ENCODE data around the gene GPX3.

GRCh38 chr5:151003503-151003860 lies 16.9 kb upstream of the GPX3 start:
- TF ChIP-seq CTCF (IDR thresholded peaks at IDR 0.05 in 2 of 3, conservative IDR thresholded peaks at IDR 0.05 in 1 of 3; ENCODE audit: control insufficient read depth in 2 of 3, extremely low read depth in 1 of 3, insufficient read depth in 1 of 3, low read depth in 3 of 3, low read length in 3 of 3) (no peak), NKRF (conservative IDR thresholded peaks at IDR 0.05) (no peak), USF1 (IDR thresholded peaks at IDR 0.05; ENCODE audit: borderline replicate concordance, extremely low read length, insufficient read depth, low read depth, low read length) (no peak), POLR2A (IDR thresholded peaks at IDR 0.05; ENCODE audit: low read depth, low read length) (no peak), EZH2 (IDR thresholded peaks at IDR 0.05; ENCODE audit: borderline replicate concordance, control insufficient read depth, low read depth, low read length) (no peak), RFX5 (IDR thresholded peaks at IDR 0.05; ENCODE audit: low read depth, low read length) (no peak), HDAC2 (IDR thresholded peaks at IDR 0.05) (no peak), RAD21 (IDR thresholded peaks at IDR 0.05; ENCODE audit: insufficient read depth, low read depth, low read length) (no peak), MEF2A (IDR thresholded peaks at IDR 0.05; ENCODE audit: insufficient read depth, low read depth, low read length) (no peak), USF2 (IDR thresholded peaks at IDR 0.05; ENCODE audit: borderline replicate concordance, low read depth, low read length) (no peak), CBX5 (IDR thresholded peaks at IDR 0.05; ENCODE audit: low read depth) (no peak), BRCA1 (IDR thresholded peaks at IDR 0.05; ENCODE audit: low read depth, low read length) (no peak), ZZZ3 (IDR thresholded peaks at IDR 0.05; ENCODE audit: control insufficient read depth, insufficient read length, low read depth) (no peak)
